ENCODE results near the gene TLCD3A.

DNA sequence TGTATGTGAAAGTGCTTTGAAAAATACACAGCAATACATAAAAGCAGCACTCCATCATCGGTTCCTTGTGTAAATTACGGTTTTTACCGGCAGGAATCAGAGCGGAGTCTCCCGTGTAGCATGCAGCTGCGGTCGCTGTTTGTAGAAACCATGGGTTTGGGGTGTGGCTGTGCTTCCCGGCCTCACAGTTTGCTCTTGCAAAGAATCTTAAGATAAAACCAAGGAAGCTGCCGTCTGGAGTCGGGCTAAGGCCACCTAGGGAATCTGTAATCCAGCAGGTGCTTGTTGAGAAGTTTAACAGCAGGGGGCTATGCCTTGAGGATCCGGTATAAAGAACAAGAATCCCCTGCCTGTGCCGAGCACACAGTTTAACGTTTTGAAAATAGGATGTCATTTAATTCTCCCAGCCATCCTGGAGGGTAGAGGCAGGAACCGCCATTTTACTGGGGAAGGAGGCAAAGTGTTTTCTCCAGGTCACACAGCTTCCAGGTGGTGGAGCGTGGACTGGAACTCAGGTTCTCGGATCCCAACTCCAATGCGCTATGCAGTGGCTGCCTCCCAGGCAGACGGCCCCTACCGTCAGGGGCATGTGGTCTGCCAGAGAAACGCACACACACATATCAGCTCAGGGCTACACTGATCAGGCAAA, 6.0 kb upstream of the TLCD3A start:
- no peak for TF ChIP-seq POLR2A (IDR thresholded peaks at IDR 0.05; ENCODE audit: low read depth, low read length)
- no peak for TF ChIP-seq TAF1 (IDR thresholded peaks at IDR 0.05; ENCODE audit: borderline replicate concordance, low read depth, low read length)
- TF ChIP-seq POLR2AphosphoS5 (IDR thresholded peaks at IDR 0.05; ENCODE audit: low read depth, low read length), result no peak
